ENCODE measurements around the gene KRT3. TPM values are rescaled to one million over a fixed set of nuclear protein-coding genes. Genes with fewer than 3 reads are reported as not detected.

KRT3 gene
- total RNA-seq, 1 donor from 2014 or later: under 0.01 TPM

DNA sequence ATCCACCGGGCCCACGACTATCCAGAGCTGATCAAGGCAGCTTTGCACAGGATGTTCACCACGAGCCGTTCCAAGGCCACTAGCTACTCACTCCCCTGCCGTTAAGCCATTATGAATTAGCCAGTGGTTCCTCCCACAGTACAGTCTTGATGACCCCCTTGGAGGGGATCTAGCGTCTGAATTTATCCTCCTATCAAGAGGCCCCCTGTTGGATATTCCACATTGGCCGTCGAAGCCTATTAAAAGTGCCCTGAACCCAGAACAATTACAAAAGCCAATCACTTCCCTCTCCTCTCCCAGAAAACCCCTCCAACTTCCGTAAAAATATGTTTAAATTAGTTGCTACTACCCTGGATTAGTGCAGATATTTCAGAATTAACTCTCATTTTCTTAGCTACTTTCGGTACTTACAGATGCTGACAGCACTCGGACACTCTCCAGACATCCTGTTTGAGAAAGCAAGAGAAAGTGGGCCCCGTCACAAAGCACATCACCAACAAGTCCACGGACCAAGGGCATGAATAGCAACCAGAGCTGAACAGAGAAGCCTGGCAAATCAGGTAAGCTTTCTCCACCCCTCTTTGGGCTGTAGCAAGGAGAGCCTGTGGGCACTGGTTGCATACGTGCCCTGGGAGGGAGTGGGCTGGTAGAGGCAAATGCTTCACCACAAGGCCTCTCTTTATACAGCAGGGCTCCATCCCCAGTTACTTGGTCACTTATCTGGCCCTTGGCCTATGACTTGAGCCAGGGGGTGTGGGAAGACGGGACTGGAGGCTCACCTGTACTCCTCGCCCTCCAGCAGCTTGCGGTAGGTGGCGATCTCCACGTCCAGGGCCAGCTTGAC lies 5.3 kb downstream of the KRT3 start:
- H3K27me3 ChIP-seq (ENCODE audit: control insufficient read depth, insufficient read depth, low read length): peaks cover 8% of the 10 kb centered on the region
- FAIRE-seq (no peak), DNase-seq (ENCODE audit: low read depth) (no peak)
- no peak overlapping the region for H3K4me3 ChIP-seq (ENCODE audit: low read depth, low read length)
- TF ChIP-seq, protein P1, sequence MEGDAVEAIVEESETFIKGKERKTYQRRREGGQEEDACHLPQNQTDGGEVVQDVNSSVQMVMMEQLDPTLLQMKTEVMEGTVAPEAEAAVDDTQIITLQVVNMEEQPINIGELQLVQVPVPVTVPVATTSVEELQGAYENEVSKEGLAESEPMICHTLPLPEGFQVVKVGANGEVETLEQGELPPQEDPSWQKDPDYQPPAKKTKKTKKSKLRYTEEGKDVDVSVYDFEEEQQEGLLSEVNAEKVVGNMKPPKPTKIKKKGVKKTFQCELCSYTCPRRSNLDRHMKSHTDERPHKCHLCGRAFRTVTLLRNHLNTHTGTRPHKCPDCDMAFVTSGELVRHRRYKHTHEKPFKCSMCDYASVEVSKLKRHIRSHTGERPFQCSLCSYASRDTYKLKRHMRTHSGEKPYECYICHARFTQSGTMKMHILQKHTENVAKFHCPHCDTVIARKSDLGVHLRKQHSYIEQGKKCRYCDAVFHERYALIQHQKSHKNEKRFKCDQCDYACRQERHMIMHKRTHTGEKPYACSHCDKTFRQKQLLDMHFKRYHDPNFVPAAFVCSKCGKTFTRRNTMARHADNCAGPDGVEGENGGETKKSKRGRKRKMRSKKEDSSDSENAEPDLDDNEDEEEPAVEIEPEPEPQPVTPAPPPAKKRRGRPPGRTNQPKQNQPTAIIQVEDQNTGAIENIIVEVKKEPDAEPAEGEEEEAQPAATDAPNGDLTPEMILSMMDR (IDR thresholded peaks at IDR 0.05; ENCODE audit: insufficient read depth, low read length, severe bottlenecking): no peak
- no peaks in the 10 kb centered on the region for H3K36me3 ChIP-seq (ENCODE audit: control insufficient read depth, insufficient read depth, low read length)

DNA sequence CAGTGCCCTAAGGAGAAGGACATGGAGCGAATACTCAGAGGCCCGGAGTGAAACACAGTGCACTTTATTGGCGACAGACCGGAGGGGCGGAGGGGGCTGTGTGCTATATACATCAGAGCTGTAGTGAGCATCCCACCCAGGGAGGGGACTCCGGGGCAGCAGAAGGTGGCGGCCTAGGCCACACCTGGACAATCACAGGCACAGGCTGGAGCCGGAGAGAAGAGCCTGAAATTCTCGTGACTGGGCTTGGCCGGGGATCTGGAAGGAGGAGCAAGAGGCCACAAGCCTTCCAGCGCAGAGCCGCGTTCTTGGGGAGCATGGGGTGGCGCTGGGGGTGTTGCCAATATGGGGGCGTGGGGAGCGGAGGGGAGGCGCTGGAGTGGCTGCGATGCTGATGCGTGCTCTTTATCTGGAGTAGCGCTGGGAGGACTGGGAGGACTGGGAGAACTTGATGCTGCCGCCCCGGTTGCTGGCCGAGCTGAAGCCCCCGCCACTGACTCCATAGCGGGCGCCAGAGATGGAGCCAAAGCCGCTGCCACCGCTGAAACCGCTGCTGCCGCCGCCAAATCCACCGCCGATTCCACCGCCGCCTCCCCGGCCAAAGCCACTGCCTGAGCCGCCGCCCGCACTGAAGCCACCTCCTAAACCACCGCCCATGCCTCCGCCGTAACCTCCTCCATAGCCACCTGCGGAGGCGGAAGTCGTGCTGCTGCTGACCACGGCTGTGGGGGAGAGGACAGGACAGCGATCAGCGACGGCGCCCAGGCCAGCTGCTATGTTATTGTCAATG lies 6.1 kb downstream of the KRT3 start:
- FAIRE-seq (no peak), DNase-seq (ENCODE audit: low read depth) (no peak)
- Histone ChIP-seq H3K4me3 (ENCODE audit: low read depth, low read length) (no peak overlapping the region), H3K27me3 (ENCODE audit: control insufficient read depth, insufficient read depth, low read length) (peaks cover 8% of the 10 kb centered on the region), H3K36me3 (ENCODE audit: control insufficient read depth, insufficient read depth, low read length) (no peaks in the 10 kb centered on the region)
- TF ChIP-seq, protein P1 (IDR thresholded peaks at IDR 0.05; ENCODE audit: insufficient read depth, low read length, severe bottlenecking): no peak

DNA sequence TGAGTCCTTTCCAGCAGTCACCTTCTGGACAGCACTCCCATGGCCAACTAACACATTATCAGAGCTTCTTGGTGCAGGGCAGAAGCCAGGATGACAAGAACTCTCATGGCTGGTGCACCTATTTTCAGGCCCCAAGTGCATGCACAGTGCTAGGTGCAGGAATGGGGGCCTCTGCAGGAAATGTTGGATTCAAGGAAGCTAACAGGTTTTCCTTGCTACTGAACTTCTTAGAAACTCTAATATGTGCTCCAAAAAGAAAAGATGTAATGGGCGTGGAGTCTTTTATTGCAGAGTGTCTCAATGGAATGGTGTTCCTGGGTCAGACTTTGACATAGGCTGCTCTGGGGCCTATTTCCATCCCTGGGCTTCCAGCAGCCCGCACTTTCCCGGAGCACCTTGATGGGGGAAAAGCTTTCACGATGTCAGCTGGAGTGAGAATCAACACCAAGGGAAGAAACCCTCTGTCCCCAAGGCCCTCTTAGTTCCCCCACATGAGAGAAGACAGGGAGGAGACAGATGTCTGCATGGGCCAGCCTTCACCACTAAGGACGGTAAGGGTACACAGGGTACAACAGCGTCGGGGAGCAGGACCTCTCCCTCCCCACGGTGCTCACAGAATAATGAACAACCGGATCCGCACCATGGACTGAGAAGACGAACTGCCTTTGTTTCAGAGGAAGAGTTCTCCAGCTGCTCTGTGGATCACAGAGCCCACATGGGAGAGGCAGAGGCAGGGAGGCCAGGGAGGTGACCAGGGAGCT lies 6.9 kb downstream of the KRT3 start:
- H3K27me3 ChIP-seq (ENCODE audit: control insufficient read depth, insufficient read depth, low read length): peaks cover 8% of the 10 kb centered on the region
- DNase-seq (ENCODE audit: low read depth) (no peak), FAIRE-seq (no peak)
- TF ChIP-seq, protein P1 (IDR thresholded peaks at IDR 0.05; ENCODE audit: insufficient read depth, low read length, severe bottlenecking): no peak
- H3K36me3 ChIP-seq (ENCODE audit: control insufficient read depth, insufficient read depth, low read length): no peaks in the 10 kb centered on the region
- H3K4me3 ChIP-seq (ENCODE audit: low read depth, low read length): no peak overlapping the region

DNA sequence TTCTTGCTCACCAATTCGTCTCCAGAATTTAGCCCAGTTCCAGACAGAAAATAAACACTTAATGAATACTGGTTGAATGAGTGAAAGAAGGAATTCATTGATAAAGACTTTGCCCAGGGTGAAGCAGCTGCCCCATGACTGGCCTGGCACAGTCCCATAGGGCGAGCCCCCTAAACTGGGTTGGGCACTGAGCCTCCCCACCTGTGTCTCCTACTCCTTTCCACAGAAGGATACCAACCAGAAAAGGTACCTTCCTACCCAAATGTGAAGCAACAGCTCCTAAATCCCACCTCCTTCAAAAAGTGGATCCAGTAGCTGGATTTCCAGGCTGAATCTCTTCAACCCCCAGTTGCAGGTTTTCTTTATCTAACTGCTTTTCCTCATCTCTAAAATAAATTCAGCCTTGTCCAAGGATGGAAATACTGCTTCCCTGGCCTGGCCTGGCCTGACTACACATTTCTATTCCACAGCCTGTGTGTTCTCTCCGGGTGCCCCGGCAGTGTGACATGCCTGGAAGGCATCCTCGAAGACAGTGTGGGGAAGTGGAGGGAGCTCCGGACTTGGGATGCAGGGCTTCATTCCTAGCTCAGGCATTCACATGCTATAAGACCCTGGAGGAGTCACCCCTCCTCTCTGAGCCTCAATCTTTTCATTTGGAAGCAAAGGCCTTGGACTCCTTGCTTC lies 7.6 kb downstream of the KRT3 start:
- DNase-seq (ENCODE audit: low read depth) (no peak), FAIRE-seq (no peak)
- H3K36me3 ChIP-seq (ENCODE audit: control insufficient read depth, insufficient read depth, low read length): no peaks in the 10 kb centered on the region
- peaks cover 8% of the 10 kb centered on the region for H3K27me3 ChIP-seq (ENCODE audit: control insufficient read depth, insufficient read depth, low read length)
- TF ChIP-seq, protein P1 (IDR thresholded peaks at IDR 0.05; ENCODE audit: insufficient read depth, low read length, severe bottlenecking): no peak
- H3K4me3 ChIP-seq (ENCODE audit: low read depth, low read length): no peak overlapping the region

Measured in bronchial epithelial cell (primary cell).